HG03457 (cell line): ENCODE measurements around the gene XRRA1.
"Not testable (repeated sequence)": the region's sequence is repeated elsewhere in the genome, so short reads cannot be mapped to it uniquely, and the experiment has no call there.

Experiments
- ATAC-seq: cut with Tn5 transposase; IDR thresholded peaks from one replicate; pipeline ENCODE4 v1.9.1; 2021; ENCODE audit warnings: moderate number of reproducible peaks; ENCODE audit not compliant: unreplicated experiment

The XRRA1 gene

DNA sequence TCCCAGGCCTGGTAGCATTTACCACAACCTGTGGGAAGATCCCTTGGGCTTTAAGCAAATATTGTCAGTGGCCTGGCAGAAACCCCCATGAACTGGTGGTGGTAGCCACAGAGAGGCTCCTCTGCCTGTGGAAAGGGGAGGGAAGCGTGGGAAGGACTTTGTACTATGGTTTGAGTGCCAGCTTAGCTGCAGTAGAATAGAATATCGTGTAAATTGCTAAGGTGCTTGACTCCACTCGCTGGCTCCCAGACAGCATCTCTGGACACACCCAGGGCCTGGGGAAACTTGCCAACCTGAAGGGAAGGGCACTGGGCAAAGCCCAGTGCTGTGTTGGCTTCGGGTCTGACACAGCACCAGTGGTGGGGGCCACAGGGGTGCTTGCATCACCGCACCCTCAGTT lies 52.6 kb downstream of the XRRA1 start:
- no peak for ATAC-seq

DNA sequence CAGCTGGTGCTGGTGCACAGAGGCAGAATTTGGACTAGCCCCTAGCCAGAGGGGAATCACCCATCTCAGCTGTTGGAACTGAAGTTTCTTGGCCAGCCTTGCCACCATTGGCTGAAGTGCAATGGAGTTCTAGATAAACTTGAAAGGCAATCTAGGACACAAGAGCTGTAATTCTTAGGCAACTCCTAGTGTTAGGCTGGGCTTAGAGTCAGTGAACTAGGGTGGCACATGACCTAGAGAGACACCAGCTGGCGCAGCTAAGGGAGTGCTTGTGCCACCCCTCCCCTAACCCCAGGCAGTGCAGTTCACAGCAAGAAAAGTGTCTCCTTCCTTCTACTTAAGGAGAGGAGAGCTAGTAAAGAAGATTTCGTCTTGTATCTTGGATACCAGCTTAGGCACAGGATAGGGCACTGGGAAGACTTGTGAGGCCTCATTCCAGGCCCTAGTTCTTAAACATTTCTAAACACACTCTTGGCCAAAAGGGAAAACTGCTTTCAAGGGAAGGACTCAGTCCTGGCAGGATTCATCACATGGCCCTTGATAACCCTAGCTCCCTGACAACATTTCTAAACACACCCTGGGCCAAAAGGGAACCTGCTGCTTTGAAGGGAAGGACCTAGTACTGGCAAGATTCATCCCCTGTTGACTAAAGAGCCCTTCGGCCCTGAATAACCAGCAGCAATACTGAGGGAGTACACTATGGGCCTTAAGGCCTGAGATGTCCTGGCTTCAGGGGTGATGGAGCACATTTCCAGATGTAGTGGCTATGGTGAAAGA lies 53.4 kb downstream of the XRRA1 start:
- ATAC-seq: no peak

DNA sequence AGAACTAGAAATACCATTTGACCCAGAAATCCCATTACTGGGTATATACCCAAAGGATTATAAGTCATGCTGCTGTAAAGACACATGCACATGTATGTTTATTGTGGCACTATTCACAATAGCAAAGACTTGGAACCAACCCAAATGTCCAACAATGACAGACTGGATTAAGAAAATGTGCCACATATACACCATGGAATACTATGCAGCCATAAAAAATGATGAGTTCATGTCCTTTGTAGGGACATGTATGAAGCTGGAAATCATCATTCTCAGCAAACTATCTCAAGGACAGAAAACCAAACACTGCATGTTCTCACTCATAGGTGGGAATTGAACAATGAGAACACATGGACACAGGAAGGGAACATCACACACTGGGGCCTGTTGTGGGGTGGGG lies 55.9 kb downstream of the XRRA1 start:
- ATAC-seq: not testable (repeated sequence)

DNA sequence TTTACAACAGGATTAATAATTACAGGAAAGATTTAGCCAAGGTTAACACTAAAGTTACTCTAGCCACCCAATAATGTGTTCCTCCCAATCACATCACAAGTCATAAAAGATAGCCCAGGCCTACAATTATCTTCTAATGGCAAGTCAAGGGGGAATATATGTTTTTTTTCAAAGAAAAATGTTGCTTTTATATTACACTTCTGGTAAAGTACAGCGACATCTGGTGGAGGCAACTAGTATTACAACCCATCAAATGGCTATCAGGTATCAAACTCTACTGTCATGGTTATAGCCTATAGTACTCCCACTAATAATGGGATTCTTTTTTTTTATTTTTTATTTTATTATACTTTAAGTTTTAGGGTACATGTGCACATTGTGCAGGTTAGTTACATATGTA lies 71.8 kb downstream of the XRRA1 start:
- no peak for ATAC-seq

DNA sequence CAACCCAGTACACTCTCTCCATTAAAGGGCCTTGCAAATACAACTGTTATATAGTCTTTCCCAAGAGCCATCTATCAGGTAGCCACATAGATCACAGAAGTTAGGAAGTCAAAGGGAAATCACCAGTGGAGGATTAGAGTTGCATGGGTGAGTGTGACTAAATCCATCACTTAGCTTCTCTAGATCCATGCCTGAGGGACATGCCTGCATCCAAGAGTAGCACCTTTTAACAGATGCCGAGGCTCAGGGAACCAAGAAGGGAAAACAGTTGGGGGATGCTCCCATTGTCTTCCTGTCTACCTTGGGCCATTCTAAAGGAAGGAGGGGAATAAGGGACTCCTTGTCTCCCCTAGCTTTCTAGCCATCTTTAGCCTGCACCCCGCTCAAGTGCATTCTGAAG lies 77.9 kb downstream of the XRRA1 start:
- ATAC-seq: no peak

DNA sequence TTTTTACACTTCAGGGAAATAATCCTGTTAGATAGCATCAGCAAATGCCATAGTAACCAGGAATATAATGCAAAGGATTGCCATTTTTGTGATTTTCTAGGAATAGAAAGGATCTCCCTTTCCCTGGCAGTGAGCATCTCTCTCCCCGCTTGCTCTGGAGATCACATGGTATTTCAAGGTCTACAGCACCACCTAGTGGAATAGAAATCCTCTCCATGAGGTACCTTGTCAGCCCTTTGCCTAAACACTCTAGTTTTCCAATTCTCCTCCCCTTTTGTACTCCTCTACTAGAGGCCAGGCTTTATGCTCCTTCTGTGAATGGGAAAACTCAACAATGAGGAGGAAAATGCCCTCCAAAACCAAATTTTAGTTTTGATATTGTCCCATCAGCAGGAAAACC lies 78.4 kb downstream of the XRRA1 start:
- ATAC-seq: no peak

DNA sequence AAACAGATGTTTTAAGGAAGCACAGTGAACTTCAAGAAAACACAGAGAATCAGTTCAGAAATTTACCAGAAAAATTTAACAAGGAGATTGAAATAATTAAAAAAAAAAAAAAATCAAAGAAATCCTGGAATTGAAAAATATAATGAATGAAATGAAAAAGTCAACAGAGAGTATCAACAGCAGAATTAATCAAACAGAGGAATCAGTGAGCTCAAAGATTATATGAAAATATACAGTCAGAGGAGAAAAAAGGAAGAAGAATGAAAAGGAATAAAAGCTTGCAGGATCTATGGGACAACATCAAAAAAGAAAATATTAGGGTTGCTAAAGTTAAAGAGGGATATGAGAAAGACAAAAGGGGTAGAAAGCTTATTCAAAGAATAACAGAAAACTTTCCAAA lies 82.3 kb downstream of the XRRA1 start:
- no peak for ATAC-seq

DNA sequence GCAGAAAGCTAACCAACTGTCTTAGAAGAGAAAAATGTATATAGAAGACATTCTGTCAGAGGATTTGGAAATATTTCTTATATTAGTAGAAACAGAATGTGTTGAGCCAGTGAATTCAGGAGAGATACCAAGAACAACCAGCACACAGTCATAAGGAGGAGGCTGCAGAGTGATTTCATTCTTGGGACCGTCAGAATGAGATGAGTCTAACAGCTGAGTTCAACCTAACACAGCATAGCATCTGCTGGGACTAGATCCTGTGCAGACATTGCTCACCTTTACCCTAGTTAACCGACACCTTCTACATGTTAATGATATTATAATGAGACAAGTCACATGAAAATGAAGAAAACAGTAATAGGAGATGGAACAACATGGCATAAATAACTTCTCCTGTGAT lies 85.5 kb downstream of the XRRA1 start:
- ATAC-seq: no peak

DNA sequence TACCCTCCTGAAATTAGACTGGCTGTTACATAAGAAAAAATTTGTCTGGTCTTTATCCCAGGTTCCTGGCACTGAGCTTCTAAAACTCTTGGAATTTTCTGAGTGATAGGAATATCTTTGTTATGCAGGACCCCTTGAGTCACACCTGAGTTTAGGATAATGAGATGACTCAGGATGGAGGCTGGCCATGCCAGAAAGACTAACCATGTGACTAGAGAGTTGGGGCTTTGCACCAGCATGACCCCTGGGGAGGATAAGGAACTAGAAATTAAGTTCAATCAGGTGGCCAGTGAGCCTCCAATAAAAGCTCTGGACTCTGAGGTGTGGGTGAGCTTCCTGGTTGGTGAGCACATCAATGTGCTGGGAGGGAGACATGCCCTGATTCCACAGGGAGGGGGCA lies 88.1 kb downstream of the XRRA1 start:
- ATAC-seq: no peak

DNA sequence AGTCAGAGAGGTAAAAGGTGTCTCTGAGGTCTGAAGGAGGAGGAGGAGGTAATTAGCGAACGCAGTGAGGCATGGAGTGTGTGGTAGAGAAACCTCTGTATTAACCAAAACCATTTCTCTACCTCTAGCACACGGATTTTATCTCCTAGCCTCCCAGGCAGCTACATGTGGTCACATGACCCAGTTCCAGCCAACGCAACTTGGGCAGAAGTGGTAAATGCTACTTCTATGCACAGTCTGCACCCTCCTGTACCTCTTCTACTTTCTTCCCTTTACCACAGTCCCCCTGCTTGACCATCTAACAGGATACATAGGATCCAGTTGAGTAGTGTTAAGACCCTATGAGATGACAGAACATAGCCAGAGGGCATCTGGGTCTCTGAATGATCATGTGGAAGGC lies 95.7 kb downstream of the XRRA1 start:
- ATAC-seq: no peak

DNA sequence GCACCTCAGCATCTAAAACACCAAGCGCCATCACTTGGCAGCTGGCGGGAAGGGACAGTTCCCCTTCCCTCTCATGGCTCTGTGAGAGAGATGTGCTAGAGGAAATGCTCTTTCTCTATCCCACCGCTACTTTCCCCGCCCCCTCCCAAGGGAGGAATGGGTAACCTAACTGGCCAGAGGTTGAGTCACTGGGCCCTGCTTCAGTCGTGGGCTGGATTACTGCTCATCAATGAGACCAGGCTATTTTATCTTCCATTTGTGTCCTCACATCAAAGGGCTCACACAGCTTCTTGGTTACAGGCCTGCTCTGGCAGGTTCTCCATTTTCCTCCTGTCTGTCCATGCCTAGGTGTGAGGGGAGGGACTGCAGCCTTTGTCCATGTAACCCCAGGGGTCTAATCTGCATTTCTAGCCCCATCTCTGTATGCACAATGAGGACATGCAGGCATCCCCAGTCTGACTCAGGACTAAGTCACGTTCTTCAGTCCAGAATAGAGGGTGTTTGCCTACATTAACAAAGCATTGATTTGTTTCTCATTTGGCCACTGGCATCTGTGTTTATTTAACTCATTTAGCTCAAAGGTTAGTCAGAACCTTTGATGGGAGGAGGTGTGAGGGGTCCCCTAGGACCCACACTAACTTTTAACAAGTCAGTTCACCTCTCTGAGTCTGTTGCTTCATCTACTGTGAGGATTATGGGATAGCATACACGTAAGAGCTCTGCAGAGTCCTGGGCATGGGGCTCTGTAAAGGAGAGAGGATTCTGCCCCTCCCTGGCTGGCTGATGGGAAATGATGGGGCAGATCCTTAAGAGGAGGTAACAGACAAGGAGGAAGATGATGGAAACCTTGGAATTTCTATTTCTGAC lies 99.1 kb downstream of the XRRA1 start:
- no peak for ATAC-seq

DNA sequence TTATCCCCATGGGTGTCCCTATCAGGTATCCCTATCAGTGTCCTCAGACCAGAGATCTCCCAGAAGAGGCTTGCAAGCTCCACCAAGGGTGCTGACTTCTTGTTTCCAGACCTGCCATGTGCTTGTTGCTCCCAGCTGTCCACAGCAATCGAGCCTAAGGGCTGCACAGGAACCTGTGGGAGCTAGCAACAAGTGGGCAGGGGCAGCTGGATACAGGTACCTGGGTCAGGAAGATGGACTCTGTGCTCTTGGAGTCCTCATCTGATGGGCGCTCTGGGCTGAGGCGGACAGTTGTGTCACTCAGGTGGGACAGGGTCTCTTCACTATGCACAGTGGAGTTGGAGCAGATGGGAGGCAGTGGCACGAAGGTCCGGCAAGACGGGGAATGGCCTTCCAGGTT lies 101.0 kb downstream of the XRRA1 start:
- no peak for ATAC-seq

DNA sequence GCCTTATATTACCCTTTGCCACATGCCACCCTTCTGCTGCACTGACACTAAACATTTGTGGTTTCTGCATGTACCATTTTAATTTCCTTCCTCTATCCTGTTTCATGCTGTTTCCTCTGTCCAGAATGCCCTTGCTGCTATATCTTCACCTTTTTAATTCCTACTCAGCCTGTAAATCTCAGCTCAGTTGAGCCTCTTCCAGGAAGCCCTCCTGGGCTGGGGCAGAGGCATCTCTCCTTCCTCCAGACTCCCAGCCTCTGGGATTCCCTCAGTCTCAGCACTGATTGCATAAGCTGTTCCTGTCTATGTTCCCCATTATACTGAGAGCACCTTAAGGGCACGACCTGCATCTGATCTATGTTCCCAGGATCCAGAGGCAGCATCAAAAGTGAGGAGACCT lies 101.5 kb downstream of the XRRA1 start:
- ATAC-seq: no peak

DNA sequence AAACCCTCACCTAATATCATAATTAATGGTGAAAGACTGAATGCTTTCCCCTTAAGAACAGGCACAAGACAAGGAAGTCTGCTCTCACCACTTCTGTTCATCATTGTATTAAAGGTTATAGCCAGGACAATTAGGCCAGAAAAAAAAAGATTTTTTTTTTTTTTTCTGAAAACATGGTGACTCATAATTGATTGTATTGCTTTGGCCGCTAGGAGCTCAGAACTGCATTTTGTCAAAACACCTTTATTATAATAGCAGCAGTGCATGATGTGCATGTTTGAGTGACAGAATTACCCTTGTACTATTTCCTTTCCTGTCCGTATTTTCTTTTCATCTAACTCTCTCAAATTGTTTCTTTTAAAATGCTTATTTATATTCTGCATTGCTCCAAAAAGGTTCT lies 102.1 kb downstream of the XRRA1 start:
- no peak for ATAC-seq

DNA sequence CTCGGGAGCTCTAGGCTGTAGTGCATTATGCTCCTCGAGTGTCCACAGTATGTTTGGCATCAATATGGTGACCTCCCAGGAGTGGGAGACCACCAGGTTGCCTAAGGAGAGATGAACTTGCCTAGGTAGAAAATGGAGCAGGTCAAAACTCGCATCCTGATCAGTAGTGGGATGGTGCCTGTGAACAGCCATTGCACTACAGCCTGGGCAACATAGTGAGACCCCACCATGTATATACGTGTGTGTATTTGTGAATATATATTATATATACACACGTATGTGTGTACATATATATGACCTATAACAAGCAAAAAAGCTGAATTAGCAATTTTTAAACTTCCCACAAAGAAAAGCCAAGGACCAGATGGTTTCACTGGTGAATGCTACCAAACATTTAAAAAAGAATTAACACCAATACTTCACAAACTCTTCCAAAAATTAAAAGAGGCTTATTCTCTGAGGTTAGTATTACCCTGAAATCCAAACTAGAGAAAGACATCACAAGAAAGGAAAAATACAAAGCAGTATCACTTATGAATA lies 102.8 kb downstream of the XRRA1 start:
- ATAC-seq: no peak

DNA sequence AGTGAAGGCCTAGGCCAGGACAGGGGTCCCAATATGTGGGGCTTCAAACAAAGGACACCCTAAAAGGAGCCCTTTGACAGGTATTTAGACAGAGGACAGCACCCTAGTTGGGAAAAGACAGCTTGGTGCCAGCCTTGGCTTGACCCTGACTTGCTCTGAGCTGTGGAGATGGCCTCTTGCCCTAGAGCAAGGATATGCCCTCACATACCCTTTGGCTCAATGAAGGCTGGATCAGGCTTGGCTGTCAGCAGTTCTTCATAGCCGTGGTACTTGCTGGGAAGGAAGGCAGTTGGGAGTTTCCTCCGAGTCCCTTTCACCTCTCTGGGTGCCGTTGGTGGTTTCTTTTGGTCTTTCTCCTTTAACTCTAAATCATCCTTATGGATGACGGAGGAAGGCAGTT lies 104.0 kb downstream of the XRRA1 start:
- ATAC-seq: no peak

DNA sequence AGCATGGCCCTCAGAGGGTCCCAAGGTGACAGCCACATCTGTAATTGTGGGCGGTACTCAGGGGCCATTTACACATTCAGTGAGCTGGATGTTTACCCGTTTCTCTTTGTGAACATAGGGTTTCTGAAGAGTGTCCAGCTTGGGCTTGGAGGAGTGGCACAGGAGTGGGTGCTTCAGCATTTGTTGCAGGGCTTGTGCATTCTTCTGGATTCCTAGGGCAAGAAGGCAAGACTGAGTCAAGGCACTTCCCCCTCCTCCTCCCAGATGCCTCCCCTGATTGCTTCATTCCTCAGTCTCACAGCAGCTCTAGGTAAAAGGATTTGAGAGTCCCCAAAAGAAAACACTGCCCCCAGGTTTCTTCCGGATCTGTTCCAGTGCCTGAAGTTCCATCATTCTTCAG lies 104.8 kb downstream of the XRRA1 start:
- no peak for ATAC-seq

DNA sequence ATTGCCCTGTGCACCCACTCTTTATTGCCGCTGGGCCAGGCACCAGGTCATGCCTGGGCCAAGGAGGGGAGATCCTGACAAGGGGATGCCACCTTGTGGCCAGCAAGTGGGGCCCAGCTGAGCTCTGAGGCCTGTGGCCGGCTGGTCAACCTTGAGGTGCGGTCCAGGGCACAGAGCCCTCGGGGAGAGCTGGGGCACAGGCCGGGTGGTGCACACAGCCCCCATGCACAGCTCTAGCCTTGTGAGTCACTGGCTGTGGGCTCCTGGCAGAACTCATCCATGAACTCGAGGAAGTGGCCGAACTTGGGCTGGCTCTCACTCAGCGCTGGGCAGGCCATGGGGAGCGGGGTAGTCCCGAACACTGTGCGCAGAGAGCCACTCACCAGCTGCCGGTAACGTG lies 105.9 kb downstream of the XRRA1 start:
- no peak for ATAC-seq

DNA sequence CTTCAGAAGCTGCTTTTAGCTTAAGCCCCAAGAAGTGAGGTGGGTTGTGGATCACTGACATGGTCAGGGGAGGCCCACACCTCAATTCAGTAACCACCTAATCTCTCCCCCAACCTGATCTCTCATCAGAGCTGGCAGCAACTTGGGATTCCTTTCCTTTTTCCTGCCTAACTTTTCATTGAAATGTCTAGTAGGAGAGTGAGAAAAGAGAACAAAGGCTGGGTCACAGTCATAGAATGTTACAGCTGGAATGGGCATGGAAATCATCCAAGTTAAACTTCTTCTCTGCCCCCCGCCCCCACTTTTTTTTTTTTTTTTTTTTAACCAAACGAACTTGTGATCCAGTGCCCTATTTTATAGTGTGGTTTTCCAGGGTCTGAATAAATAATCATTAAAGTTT lies 108.4 kb downstream of the XRRA1 start:
- no peak for ATAC-seq

DNA sequence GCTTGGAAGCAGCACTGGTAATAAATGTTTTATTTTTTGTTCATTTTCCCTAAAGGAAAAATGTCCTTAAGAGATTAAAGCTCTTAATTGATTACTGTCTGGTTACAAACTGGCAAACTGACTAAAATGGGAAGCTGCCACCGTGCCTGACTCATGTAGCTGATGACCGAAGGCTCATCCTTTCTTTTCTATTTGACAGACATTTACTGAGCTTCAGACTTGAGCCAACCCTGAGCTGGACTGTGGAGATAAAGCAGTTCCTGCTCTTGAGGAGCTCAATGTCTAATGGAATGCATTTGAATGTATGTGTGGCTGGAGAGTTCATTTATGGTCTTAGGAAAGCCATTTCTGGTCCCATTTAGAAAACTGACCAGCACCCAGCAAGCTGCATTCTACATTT lies 108.9 kb downstream of the XRRA1 start:
- no peak for ATAC-seq

DNA sequence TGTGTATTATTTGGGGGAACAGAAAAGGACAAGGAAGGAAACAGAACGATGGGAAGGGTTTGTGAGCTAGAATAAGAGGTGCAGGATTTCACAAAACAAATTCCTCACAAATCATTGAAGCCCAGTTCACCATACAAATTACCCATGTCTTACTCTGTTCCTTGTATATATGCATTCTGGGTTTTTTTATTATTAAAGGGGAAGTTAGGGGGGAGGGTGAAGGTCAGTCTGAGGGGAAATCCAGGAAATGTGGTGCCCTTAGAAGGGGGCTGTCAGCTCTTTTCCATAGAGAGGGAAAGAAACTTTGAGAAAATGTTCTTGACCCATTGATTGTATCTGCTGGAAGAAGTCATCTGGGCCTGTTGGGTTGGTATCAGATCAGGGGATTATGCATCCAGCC lies 109.4 kb downstream of the XRRA1 start:
- ATAC-seq: no peak

DNA sequence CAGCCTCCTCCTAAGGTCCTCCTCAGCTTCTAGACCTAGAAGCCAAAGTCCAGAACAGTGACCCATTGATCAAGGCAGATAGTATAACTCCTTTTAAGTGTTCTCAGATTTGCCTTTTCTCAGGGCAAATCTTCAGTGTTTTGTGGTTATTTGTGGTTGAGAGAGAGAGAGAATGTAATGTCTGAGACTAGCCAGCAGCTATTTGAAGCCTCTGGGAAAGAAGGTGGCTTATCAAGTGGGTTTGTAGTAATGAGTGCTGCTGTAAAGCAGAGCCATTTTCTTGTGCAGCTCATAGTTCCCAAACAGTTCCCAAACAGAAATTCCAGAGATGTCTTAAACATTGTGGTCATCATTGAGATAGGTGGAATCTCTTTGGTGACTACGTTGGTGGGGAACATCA lies 110.7 kb downstream of the XRRA1 start:
- no peak for ATAC-seq
